HFF-Myc (cell line): ENCODE measurements around the gene KLK7.

Source experiments
- DNase-seq: peaks from one replicate; pipeline ENCODE4 v3.0.0-alpha.2; 2011; ENCODE audit warnings: low read depth; ENCODE audit errors: extremely low read depth
- H3K4me3 ChIP-seq: replicated peaks from 2 replicates; pipeline ENCODE4 v1.5.1; 2011; ENCODE audit warnings: low read depth, mild to moderate bottlenecking, control low read depth, low read length
- TF ChIP-seq, protein P1 (sequence below): IDR thresholded peaks from 2 replicates; pipeline ENCODE4 v1.5.1; 2012; ENCODE audit warnings: mild to moderate bottlenecking, low read depth, low read length, control low read depth; ENCODE audit errors: missing control alignments

The KLK7 gene

DNA sequence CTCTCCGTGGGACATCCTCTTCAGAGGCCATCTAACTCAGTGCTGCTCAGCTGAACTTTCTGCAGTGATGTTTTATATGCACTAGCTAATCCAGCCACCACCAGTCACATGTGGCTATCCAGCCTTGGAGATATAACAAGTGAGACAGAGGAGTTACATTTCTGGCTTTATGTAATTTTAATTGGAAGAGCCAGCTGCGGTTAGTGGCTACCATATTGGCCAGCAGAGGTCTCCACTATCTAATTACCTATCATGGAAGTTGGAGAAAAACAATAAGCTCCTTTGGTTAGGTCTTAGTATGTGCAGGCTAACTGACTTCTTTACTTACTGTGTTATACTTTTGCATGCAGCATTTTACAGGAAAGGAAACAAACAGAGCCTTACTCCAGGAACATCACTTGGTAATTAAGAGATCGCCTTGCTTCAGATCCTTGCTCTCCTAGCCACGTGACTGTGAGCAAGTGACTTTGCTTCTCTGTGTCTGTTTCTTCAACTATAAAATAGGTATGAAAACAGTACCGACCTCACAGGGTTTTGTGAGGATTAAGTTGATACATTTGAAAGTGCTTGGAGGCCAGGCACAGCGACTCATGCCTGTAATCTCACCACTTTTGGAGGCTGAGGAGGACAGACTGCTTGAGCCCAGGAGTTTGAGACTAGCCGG, 37.4 kb upstream of the KLK7 start:
- TF ChIP-seq, protein P1, sequence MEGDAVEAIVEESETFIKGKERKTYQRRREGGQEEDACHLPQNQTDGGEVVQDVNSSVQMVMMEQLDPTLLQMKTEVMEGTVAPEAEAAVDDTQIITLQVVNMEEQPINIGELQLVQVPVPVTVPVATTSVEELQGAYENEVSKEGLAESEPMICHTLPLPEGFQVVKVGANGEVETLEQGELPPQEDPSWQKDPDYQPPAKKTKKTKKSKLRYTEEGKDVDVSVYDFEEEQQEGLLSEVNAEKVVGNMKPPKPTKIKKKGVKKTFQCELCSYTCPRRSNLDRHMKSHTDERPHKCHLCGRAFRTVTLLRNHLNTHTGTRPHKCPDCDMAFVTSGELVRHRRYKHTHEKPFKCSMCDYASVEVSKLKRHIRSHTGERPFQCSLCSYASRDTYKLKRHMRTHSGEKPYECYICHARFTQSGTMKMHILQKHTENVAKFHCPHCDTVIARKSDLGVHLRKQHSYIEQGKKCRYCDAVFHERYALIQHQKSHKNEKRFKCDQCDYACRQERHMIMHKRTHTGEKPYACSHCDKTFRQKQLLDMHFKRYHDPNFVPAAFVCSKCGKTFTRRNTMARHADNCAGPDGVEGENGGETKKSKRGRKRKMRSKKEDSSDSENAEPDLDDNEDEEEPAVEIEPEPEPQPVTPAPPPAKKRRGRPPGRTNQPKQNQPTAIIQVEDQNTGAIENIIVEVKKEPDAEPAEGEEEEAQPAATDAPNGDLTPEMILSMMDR = peak; percentile 57
- no peak overlapping the region for H3K4me3 ChIP-seq
- peak; percentile 5 for DNase-seq

DNA sequence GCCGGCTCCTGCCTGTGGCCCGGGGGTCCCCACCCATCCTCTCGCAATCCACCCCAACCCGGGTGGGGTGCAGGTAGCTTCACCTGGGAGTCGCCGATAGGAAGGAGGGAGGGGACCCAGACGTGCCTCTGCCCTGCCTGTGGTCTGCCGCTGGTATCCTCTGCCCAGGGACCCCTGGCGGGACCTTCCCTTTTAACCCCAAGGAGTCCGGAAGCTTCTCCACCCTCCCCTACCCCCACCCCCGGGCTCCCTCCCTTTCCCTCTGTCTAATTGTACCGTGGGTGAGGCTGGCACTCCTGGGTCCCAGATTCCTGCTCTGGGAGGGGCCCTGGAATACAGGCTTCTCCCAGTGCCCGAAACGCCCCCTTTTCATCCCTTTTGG, 35.8 kb upstream of the KLK7 start, which contains the start of gene KLK10:
TSS of gene KLK10 (minus strand) at position 166 of the 382 bp plus-strand sequence. CDS start 579 bp downstream, outside the sequence.
- no peak within 1 kb of the TSS for H3K4me3 ChIP-seq
- TF ChIP-seq, protein P1 = no peak
- DNase-seq = no peak

DNA sequence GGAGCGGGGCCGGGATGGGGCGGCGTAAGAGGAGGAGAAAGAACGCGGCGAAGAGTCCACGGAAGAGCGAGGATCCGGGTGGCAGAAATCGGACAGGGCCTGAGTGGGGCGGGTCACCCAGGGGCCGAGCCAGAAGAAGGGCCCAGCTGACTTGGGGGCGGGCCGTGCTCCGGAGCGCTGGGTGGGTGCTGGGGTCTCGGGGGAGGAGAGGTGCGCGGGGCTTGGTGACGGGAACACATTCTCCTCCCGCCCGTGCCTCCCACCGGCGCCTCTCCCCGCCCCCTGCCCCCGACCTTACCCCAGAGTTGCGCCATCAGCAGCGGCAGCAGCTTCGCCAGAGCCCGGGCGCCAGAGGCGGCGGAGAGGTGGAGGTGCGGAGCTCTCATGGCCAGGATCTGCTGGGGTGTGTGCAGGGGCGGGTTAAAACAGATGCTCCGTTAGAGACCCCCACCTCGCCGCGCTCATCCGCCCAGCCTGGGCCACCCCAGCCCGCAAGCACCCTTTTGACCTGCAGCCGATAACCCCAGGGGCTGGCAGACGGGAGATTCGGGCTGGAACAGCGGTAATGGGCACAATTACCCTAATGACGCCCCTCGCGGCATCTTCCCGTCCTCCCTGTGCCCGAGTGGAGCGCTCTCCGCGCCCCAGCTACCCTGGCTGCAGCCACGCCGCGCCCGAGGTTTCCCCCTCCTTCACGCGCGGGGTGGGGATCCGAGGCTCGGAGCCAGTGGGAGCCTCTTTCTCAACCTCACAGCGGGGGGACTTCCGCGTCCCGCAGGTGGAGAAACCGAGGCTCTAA, 35.2 kb upstream of the KLK7 start:
- TF ChIP-seq, protein P1 = no peak
- no peak overlapping the region for H3K4me3 ChIP-seq
- no peak for DNase-seq

DNA sequence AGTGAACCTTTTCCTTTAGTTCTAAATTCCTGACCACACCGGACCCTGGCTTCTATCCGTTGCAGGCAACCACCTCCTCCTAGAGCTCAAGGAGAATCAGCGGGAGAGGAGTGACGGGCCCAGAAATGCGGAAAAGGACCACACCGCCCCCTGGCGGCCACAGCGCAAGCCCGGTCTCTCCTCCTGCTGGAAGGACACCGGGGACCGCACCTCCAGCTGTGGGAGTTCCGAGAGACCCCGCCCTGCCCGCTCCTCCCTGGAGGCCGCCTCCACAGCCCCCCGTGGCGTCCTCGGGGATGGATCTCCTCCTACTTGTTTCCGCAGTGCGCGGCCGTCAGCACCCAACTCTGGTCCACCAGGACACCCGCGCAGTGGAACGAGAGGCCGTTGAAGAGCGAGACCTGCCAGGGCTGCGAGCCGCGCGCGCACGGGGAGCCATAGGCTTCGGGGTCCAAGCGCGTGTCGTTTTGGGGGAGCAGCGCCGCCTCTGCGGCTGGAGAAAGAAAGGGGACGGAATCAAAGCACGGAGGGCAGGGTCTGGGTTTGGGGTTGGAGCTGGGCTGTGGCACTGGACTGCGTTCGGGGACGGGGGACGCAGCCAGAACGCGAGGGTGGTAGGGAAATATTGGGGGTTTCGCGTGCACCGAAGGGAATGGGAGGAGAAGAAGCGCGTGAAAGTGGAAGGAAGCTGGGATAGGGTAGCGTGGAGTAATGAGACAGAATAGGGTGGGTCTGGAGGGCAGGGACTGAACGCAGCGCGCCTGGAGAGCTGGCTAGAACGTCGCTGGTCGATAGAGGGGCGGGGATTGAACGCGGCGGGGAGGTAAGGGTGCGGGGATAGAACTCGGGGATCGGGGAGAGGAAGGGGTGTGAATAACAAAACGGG, 33.3 kb upstream of the KLK7 start:
- peak; percentile 4 for DNase-seq
- TF ChIP-seq, protein P1 = peak; percentile 69
- H3K4me3 ChIP-seq = no peak overlapping the region

DNA sequence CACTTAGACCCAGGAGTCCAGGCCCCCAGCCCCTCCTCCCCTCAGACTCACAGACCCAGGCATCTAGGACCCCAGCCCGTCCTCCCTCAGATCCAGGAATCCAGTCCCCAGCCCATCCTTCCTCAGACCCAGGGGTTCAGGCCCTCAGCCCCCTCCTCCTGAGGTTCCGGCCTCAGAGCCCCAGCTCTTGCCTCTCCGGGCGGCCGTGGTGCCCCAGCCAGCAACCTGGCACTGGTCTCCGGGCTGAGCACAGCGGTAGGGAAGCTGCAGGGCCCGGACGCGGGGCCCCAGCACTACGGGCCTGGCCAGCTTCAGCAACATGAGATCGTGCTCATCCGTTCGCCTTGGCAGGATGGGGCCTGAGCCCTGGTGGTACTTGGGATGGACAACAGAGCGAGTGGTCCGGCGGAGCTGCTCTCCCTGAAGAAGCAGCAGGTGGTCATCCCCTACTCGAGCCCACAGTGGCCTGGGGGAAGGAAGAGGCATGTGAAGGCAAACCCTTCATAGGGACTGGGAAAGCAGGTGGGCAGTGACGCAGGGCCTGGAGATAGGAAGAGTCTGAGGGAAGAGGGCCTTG, 32.1 kb upstream of the KLK7 start:
- DNase-seq = no peak
- no peak overlapping the region for H3K4me3 ChIP-seq
- TF ChIP-seq, protein P1 = no peak

DNA sequence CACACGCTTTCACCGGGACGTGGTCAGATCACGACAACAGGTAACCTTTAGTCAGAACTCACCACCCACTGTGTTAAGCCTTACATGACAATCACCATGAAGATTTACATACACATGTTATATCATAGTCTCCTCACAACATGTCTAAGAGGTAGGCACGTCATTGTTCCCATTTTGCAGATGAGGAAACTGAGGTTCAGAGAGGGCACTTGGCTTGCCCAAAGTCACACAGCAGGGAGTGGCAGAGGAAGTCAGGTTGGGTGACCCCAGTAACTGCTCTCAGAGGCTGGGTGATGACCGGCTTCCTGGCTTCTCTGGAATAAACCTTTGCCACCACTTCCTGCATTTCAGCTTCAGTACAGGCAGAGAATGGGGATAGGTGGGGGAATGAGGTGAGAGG, 30.5 kb upstream of the KLK7 start:
- TF ChIP-seq, protein P1 = no peak
- no peak overlapping the region for H3K4me3 ChIP-seq
- DNase-seq = no peak
